GM12892 (cell line): Measurements from ENCODE around the gene ARHGAP10.

Source experiments
- POLR2A ChIP-seq: IDR thresholded peaks from 2 replicates; pipeline ENCODE4 v1.6.1; 2011; ENCODE audit warnings: low read depth, low read length, control low read depth
- POLR2AphosphoS5 ChIP-seq: IDR thresholded peaks from 2 replicates; pipeline ENCODE4 v1.6.1; 2011; ENCODE audit warnings: low read depth, low read length, control low read depth

DNA sequence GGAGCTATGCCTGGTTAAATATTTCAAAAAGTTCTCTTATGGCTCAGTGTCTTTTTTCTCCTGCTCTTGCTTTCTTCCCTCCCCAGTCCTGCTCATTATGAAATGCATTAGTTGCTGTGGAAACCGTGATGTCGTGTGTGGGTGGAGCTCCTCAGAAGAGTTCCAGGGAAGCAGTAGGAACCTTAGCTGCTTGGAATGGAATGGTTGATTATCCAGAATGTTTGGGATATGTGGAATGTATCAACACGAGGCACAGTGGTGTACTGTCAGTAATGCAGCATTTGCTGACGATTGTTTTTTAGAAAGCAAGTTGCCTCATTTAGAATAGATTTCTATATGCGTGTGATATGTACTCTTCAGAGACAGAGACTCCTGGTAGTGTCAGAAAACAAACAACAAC, 333.2 kb downstream of the ARHGAP10 start:
- TF ChIP-seq POLR2AphosphoS5: no peak
- no peak for TF ChIP-seq POLR2A
